HG03159 (cell line): ENCODE measurements around the gene SSTR3.
"Not testable (repeated sequence)": the region's sequence is repeated elsewhere in the genome, so short reads cannot be mapped to it uniquely, and the experiment has no call there.

Source experiments
- ATAC-seq: cut with Tn5 transposase; IDR thresholded peaks from one replicate; pipeline ENCODE4 v1.9.1; 2021; ENCODE audit warnings: mild to moderate bottlenecking, moderate library complexity; ENCODE audit not compliant: unreplicated experiment

SSTR3 gene

DNA sequence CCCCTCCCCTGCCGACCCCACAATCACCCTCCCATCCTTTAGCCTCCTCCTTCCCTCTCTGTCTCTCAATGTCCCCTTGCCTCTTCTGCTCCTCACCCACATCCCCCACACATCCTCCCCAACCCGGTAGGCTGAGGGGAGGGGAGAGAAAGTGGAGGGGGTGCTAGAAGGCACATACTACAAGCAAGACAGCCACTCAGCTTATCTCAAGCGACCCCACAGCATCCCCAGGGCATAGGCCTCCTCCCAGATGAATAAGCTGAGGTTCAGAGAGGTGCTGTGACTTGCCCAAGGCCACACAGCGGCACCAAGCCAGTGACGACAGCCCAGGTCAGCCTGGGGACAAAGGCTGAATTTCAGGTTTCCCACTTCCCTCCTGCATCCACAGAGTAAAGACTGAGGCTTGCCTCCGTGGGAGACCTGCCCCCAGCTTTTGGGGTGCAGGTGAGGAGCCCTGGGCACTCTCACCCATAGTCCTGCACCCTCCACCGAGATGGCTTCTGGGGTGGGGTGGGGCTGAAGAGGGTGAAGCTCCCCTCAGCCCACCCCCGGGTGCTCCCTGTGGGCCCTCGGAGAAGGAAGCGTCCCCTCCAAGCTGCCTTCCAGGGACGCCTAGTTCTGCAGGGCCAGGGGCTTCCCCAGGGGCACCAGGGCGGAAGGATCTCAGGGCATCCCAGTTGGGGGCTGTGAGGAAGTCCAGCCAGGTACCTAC, 31.3 kb upstream of the SSTR3 start:
- peak; percentile 13 for ATAC-seq

DNA sequence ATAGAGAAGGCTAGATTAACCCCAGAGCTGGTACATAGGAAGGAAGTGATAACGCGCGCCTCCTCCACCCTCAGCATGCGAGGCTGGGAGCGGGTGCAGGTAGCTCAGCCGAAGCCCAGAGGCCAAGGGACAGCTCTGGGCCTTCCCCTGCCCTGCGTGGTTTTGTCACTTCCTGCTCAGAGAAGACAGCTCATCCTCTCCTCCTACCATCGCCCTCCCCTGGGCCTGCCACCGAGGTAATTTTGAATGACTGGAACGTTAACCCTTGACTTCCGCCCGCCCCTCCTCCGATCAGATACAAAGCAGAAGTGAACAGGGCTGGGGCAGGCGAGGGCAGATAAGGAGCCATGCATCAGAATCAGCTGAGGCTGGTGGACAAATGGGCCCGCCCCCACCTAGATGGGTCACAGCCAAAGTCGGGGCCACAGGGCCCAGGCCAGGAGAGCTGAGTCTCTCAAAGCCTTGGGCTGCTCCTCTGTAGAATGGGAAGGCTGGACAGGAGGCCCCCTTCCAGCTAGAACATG, 30.2 kb upstream of the SSTR3 start:
- ATAC-seq = peak; percentile 46

DNA sequence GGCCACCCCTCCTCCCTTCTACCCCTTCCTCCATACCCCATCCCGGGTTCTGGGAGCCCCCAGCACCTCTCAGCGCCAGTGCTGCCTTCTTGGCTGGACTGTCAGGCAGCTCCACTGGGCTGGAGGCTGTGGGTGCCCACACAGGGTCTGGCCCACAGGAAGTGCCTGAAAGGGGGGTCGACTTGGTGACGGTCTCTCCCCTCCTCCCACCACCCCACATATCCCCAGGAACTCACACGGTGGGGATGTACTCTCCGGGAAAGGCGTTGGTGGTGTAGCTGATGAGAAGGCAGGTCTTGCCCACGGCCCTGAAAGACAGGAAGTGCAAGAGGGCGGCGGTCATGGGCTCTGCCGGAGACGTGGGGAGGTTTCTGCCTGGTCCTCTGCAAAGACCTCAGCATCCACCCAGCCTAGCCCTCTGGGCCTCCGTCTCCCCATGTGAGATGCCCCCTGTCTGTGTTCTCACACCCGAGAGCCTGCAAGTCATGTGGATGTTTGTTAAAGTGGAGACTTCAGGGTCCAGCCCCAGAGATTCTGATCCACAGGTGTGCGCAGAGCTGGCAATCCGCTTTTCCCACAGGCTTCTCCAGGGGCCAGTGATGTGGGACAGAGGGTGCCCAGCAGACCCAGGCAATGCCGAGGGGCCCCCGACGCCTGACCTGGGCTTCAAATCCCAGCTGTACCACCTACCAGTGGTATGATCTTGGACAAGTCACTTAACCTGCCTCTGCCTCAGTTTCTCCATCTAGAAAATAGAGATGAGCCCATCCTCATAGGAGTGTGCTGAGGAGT, 29.3 kb upstream of the SSTR3 start:
- no peak for ATAC-seq

DNA sequence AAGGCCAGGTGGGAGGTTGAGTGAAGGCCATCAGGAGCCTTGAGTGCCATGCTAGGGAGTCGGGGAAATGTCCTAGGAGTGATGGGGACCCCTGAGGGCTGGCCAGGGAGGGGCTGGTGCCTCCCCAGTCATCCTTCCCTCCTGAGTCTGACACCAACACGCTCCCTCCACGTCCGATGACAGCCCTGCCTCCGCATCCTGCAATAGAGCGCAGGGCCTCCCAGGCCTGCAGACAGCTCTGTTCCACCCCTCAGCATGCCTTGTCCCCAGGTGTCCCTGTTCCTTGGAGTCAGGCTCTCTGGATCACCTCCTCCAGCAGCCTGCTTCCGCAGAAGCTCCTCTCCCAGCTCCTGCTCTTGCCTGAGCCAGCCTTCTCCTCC, 28.7 kb upstream of the SSTR3 start:
- no peak for ATAC-seq

DNA sequence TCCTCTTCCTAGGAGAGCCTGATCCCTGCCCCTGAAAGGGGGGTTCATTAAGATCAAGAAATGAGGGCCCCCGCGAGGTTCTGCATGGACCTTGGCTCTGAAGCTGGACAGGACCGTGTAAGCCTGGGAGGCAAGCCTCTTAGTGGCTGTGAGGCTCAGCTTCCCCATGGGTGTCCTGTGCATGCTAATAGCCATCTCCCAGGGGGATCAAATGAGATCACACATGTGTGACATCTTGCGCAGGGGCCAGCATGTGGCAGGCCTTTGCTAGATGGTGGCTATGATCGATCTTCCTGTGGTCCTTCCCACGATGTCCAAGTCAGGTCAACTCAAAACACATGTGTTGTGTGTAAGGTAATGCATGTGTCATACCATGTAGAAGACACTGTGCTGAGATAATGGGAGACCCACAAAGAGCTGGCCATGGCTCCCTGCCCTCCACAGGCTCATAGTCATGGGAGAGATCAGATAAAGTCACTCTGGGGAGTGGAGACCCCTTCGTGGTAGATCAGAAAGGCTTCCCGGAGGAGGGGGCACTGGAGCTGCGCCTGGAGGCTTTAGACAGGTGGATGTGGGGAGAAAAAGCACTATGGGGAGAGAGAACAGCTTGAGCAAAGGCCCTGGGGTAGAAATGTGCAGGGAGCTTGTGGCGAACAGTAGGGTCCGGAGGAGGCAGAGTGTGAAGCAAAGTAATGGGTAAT, 28.1 kb upstream of the SSTR3 start:
- ATAC-seq = no peak

DNA sequence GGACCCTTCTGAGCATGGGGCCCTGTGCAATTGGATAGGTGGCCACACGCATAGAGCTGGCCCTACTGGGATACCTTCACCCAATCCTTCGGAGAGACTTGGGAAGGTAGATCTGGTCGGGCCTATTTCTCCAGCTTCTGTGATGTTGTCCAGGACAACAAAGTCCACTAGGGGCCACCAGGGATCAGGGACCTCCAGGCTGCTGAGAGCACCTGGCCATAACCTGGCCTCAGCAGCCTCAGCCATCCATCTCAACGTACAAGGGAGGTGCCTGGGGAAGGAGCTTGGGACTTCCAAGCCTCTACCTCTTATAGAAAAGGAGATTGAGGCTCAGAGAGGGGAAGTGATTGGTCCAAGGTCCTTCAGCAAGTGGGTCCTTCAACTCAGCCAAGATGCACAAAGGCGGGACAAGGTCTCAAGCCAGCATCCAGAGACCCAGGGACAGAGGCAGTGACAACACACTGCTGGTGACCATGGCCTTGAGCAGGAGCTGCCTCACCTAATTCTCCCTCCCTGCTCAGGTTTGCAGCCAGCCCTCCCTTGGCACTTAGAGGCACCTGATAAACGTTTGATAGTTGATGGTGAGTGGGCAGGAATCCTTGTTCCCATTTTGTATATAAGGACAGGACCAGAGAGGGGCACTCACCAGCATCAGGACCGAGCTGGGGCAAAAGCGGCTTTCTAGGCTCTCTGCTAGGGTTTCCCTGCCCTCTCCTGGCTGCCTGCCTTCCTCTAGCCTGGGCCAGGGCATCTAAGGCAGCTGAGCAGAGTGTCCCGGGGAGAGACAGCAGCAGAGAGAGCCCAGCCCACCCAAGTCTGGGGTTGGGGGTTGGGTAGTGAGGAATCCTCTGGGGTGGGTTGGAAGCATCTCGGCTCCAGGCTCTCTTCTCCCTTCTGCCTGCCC, 27.3 kb upstream of the SSTR3 start:
- ATAC-seq = no peak

DNA sequence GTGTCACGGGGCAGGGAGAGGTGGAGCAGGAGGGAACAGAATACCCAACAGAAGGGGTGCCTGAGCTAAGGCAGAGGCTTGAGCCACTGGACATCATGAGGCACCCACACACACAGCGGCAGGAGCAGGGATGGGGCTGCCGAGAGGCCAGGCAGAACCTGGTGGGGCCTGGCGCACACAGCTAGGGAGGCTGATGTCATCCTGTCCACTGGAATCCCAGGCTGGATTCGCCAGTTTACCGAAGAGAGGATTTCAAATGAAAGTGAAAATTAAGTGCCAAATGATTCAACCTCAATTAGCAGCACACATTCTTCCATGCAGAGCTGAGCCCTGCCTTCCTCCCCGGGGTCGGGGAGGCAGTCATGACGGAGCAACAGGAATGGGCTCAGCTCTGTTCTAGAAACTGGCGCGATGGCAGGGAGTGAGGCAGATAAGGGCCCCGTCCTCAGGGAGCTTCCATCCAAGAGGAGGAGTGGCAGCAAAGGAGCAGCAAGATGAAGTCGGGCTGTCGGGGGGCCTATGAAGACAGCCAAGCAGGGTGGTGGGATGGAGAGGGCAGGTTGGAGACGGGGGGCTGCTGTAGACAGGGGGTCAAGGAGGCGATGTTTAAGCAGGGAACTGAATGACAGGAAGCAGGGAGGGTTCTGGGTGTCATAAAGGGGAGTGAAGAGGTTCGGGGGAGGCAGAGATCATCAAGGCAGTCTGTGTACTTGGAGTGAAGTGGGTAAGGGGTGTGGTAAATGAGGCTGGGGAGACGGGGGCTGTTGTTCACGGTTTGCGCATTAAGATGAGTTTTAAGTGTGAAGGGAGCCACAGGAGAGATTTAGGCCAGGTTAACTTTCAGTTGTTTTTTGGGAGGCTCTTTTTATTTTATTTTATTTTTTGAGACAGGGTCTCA, 25.3 kb upstream of the SSTR3 start:
- no peak for ATAC-seq

DNA sequence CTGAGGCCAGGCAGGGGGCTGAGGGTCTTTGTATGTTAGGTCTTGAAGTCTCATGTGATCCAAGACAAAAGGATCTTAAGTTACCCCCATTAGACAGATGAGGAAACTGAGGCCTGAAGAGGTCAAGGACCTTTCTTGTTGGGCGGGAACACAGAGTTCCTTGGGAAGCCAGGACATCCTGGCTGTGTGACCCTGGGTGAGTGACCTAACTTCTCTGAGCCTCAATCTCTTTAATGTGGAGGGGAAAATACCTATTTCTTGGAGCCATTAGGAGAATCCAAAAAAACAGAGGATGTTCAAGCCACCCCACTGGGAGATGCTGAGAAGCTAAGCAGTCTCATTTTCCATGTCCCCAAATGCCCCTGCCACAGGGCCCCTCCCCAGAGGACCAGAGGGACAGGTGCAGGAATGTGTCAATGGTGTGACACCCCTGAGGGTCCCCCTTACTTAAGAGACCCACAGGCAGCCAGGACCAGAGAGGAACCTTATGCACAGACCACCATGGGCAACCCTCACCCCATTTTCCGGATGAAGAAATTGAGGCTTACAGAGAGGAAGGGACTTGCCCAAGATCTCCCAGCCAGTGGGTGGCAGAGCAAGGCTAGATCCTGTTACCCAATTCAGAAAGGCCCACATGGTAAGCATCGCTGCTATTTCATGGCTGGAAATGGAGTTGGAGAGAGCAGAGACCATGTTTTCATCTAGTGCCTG, 23.8 kb upstream of the SSTR3 start:
- no peak for ATAC-seq

DNA sequence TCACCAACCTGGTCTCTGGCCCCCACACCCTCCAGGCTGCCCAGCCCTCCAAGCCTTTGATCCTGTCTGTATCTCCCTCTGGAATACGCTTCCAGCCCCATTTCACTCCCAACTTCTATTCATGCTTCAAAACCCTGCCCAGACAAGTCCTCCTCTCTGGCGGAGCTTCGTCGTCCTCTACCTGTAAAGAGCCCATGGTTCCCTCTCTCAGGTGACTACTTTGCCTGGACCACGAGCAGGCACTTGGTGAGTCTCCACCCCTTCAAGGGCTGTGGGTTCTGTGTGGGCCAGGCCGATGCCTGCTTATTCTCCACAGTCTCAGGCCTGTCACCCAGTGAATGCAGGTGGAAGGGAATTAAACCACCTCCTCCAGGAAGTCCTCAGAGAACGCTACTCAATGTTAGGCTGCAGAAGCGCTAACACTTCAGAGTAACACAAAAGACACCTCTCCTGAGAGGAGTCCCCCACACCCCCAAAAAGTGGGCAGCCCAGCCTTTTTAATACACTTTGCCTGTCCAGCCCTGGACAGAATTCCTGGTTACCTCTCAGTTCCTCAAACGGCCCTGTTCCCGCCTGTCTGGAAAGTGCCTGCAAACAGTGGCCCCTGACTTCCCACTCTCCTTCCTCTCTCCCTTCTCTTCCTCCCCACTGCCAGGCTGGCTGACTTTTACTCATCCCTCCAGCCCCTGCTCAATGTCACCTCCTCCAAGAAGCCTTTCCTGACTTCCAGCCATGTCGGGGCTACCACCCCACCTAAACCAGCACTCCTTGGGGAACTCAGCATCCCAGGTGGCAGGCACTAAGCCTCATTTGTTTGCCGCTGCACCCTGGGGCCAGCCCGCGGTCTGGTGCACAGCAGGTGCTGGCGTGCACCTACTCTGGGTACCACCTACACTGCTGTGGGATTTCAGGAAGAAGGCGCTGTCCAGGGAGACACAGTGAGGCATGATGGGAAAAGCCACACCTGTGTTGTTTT, 22.7 kb upstream of the SSTR3 start:
- no peak for ATAC-seq

DNA sequence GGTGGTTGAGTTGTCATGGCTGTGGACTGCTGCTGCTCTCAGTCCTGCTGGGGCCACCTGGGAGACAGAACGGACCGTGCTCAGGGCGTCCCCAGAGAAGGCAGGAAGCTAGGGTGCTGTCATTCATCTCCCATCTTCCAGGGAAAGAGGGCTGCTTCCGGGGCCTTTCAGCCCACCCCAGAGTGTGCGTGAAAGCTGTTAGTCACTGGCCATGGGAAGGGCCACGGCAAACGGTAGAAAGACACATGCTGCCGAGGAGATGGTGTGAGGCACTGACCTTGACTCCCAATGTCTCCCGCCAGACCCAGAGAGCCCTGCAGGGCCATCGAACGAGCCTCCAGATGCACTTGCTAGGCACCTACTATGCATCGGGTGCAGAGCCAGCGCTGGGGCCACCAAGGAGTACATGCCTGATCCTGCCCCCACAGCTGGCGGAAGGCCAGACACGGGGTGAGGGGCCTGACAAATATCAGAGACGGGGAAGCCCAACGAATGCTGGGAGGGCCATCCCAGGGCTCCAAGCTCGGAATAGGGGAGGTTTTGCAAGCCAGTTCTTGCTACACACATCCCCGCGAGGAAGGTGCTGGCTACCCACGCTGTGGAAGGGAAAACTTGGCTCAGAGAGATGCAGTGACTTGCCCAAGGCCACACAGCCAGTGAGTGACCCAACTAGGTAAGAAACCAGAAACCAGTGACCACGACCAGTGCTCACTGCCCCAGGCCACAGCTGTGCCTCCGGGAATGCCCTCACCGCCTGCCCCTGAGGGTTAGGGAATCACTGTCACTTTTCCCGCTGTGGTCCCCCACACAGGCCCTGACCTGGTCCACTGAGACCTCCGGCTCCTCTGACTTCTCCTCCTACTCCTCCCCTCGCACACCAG, 21.7 kb upstream of the SSTR3 start:
- no peak for ATAC-seq

DNA sequence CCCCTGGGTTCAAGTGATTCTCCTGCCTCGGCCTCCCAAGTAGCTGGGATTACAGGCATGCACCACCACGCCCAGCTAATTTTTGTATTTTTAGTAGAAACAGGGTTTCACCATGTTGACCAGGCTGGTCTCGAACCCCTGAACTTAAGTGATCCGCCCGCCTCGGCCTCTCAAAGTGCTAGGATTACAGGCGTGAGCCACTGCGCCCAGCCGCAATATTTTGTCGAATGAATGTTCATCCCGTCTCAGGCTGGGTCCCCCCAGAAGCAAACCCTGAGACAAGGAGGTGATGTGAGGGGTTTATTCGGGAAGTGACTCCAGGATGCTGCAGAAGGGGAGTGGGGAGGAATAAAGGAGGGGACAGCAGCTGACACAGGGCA, 21.1 kb upstream of the SSTR3 start:
- not testable (repeated sequence) for ATAC-seq

DNA sequence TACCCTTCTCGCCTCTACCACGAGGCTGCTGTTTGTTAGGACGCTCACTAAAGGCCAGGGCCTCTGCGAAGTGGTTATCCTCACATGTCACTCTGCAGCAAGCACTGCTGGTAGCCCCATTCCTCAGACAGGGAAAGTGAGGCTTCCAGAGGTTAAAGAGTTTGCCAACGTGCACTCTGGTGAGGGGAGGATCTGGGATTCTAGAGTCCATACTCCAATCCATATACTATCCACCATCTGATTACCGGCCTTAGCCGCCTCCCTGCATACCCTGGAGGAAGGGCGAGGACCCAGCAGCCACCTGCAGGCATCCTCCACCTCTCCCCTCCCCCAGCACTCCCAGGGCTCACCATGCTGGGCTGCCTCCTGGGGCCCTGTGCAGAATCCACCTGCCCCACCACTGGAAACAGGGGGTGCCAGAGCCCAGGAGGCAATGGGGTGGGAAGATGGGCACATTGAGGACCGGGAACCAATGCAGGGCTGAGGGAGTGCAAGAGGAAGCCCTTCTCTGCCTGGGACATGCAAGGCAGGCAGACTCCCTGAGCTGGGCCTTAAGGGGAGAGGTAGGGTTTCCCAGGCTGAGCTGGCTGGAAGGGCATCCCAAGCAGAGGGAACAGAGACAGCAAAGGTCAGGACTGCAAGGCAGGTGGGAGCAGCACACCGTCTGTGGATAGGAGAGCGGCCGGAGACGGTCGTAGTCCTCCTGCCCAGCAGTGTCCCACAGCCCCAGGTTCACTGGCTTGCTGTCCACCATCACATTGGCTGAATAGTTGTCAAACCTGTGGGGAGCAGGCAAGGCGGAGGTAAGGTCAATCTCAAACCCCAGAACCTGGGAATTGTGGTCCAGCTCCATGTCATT, 20.1 kb upstream of the SSTR3 start:
- ATAC-seq = no peak

DNA sequence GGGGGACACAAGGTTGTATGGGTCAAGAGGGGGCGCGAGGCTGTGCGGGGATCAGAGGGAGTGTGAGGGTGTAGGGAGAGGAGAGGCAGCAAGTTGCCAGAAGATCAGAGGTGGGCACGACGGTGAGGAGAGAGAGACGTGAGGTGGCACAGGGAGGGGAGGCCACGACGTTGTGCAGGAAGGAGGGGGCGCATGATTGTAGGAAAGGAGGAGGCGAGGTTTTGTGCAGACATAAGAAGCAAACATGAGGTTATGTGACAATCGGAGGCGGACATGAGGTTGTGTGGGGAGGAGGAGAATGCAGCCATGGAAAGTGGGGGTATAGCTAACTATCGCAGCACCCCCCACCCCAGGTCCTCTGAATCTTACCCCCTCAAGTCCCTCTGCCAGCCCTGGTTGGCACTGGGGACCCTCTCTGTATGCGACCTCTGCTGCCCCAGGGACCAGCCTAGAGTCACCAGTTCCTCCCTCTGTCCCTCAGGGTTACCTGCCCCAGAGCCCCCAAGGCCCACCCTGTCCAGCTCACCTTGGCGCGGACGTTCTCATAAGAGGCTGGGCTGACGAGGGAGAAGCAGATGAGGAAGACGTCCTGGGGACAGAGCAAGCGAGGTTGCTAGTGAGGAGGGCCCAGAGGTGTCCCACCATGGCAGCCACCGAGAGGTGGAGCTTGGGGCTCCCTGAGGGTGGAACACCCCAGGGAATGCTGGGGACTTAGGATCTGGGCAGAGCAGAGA, 19.3 kb upstream of the SSTR3 start:
- ATAC-seq = no peak

DNA sequence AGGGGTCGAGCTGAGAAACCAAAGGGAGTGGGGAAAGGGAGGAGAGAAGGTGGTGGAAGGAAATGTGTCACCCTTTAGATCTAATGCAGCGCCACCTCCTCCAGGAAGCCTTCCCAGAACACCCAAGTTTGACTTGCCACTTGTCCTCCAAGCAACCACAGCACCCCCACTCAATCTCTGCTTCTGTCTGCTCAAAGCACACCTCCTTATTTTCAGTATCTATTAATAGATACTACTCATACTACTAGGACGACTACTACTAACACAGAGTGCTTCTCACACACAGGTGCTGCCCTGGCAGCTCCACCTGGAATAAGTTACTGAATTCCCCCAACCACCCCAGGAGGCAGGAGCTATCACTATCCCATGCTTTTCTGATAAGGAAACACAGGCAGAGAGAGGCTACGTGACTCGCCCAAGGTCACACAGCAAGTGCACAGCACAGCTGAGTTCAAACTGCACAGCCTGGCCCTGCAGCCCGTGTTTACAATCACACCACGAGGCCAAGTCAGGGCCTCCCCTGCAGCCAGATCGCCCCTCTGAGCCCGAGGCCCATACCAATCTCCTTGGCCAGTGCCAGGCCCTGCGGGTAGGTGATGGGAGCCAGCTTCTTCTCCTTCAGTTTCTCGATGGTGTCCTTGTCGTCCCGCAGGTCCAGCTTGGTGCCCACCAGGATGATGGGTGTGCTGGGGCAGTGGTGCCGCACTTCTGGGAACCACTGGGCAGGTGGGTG, 18.6 kb upstream of the SSTR3 start:
- ATAC-seq = no peak
